Measurements from ENCODE around the gene APOC3. TPM values are rescaled to one million over a fixed set of nuclear protein-coding genes. Genes with fewer than 3 reads are reported as not detected.

APOC3 gene
- total and polyA plus RNA-seq, 2 experiments from 2014 or later = not detected

- no peaks in the 10 kb centered on the region for H3K9me3 Mint-ChIP-seq
- no peaks in the 10 kb centered on the region for H3K9me2 ChIP-seq (ENCODE audit: insufficient read depth)
Observed at GRCh38 chr11:116849486-116849885, 19.8 kb downstream of the APOC3 start.

More at GRCh38 chr11:116849486-116849885, 19.8 kb downstream of the APOC3 start:
- Histone ChIP-seq H3K27me3 (ENCODE audit: insufficient read depth) (no peaks in the 10 kb centered on the region), H3K4me1 (ENCODE audit: insufficient read depth) (no peaks in the 10 kb centered on the region), H2AFZ (no peak overlapping the region), H4K20me1 (replicated peaks; ENCODE audit: insufficient read depth) (no peaks in the 10 kb centered on the region; the same call in 1 of the 2 replicates), H3F3A (replicated peaks; ENCODE audit: low read depth) (no peaks in the 10 kb centered on the region), H3K79me2 (replicated peaks; ENCODE audit: insufficient read depth) (no peaks in the 10 kb centered on the region), H3K27ac (ENCODE audit: low read depth) (no peak overlapping the region), H3K4me3 (no peak overlapping the region), H3K4me2 (no peak overlapping the region), H3K36me3 (ENCODE audit: insufficient read depth) (peaks cover 3% of the 10 kb centered on the region; the same call in 1 of the 2 replicates)
- Mint-ChIP-seq H3K27me3 (ENCODE audit: insufficient read depth, low read depth, poor library complexity) (peaks cover 2% of the 10 kb centered on the region), H3K4me3 (no peak overlapping the region), H3K36me3 (ENCODE audit: low read depth) (peaks cover 22% of the 10 kb centered on the region), H3K4me1 (no peaks in the 10 kb centered on the region; the same call in 2 of the 3 replicates), H3K27ac (no peak overlapping the region)
- TF ChIP-seq ETS1 (IDR thresholded peaks at IDR 0.05) (no peak), POLR2AphosphoS5 (IDR thresholded peaks at IDR 0.05; ENCODE audit: low read depth) (no peak), JUNB (IDR thresholded peaks at IDR 0.05; ENCODE audit: unreplicated experiment) (no peak), ZNF331 (CRISPR knock-in tag; IDR thresholded peaks at IDR 0.05; ENCODE audit: low read depth) (no peak), CTCF (conservative IDR thresholded peaks at IDR 0.05; ENCODE audit: low read depth in 2 of 2) (no peak), CREB1 (CRISPR knock-in tag; IDR thresholded peaks at IDR 0.05; ENCODE audit: low read depth) (no peak), EZH2phosphoT487 (IDR thresholded peaks at IDR 0.05; ENCODE audit: unreplicated experiment) (no peak), ZNF462 (CRISPR knock-in tag; IDR thresholded peaks at IDR 0.05) (no peak), ZNF114 (CRISPR knock-in tag; IDR thresholded peaks at IDR 0.05) (no peak), NANOG (IDR thresholded peaks at IDR 0.05; ENCODE audit: borderline replicate concordance) (no peak), REST (IDR thresholded peaks at IDR 0.05; ENCODE audit: unreplicated experiment) (no peak), EZH2 (IDR thresholded peaks at IDR 0.05; ENCODE audit: low read depth, unreplicated experiment) (no peak), STAT1 (IDR thresholded peaks at IDR 0.05; ENCODE audit: unreplicated experiment) (no peak)
- ATAC-seq (no peak), DNase-seq (ENCODE audit: low spot score) (no peak)

All from GM23338 (cell line).